Measurements from ENCODE around the gene IL3RA.
"Not testable (repeated sequence)": the region's sequence is repeated elsewhere in the genome, so short reads cannot be mapped to it uniquely, and the experiment has no call there.

IL3RA gene

GRCh38 chrX:1332433-1332832 lies 4.2 kb upstream of the IL3RA start:
- DNase-seq = not testable (repeated sequence)

- DNase-seq = no peak
Observed at GRCh38 chrX:1334854-1335253, 1.7 kb upstream of the IL3RA start.

GRCh38 chrX:1336948-1337779 lies 579 bp downstream of the IL3RA start:
- DNase-seq = no peak

GRCh38 chrX:1341545-1342184 lies 5.1 kb downstream of the IL3RA start:
- no peak for DNase-seq

GRCh38 chrX:1349606-1350005 lies 13.0 kb downstream of the IL3RA start:
- DNase-seq = not testable (repeated sequence)

- DNase-seq = no peak
Observed at GRCh38 chrX:1351981-1352714, 15.6 kb downstream of the IL3RA start.

GRCh38 chrX:1354036-1355019 lies 17.7 kb downstream of the IL3RA start:
- no peak for DNase-seq

GRCh38 chrX:1355131-1356046 lies 18.8 kb downstream of the IL3RA start:
- no peak for DNase-seq

- no peak for DNase-seq
Observed at GRCh38 chrX:1357993-1358392, 21.4 kb downstream of the IL3RA start.

- DNase-seq = no peak
Observed at GRCh38 chrX:1358793-1359476, 22.4 kb downstream of the IL3RA start.

GRCh38 chrX:1359477-1359873 lies 22.9 kb downstream of the IL3RA start:
- no peak for DNase-seq

GRCh38 chrX:1360171-1360570 lies 23.6 kb downstream of the IL3RA start:
- DNase-seq = no peak

- no peak for DNase-seq
Observed at GRCh38 chrX:1361275-1361674, 24.7 kb downstream of the IL3RA start.

- no peak for DNase-seq
Observed at GRCh38 chrX:1361910-1362309, 25.3 kb downstream of the IL3RA start.

GRCh38 chrX:1366363-1366762 lies 29.8 kb downstream of the IL3RA start:
- not testable (repeated sequence) for DNase-seq

- no peak for DNase-seq
Observed at GRCh38 chrX:1368385-1368698, 31.8 kb downstream of the IL3RA start.

- DNase-seq = no peak
Observed at GRCh38 chrX:1378306-1378759, 41.7 kb downstream of the IL3RA start.

- DNase-seq = no peak
Observed at GRCh38 chrX:1380672-1381233, 44.2 kb downstream of the IL3RA start.

GRCh38 chrX:1384658-1385252 lies 48.2 kb downstream of the IL3RA start:
- no peak for DNase-seq
